GM12878 (cell line): ENCODE measurements around the gene CLNK.
"Not testable (repeated sequence)": the region's sequence is repeated elsewhere in the genome, so short reads cannot be mapped to it uniquely, and the experiment has no call there.

Experiments
- CBX3 ChIP-seq: fragments of 200-600 bp; sonication (generic); IDR thresholded peaks from 2 replicates; pipeline ENCODE4 v1.6.1; 2016; ENCODE audit warnings: low read depth, borderline replicate concordance
- CREB1 ChIP-seq: IDR thresholded peaks from 2 replicates; pipeline ENCODE4 v1.6.1; 2012; ENCODE audit warnings: low read depth, mild to moderate bottlenecking, inconsistent platforms
- CTCF ChIP-seq, 3 experiments: IDR thresholded peaks in 2 of 3; conservative IDR thresholded peaks in 1 of 3; 2 replicates each; pipeline ENCODE4 v1.5.1; 2011; ENCODE audit warnings: low read depth in 3 of 3, low read length in 3 of 3, mild to moderate bottlenecking in 3 of 3, control low read depth in 2 of 3, moderate library complexity in 2 of 3, inconsistent platforms in 1 of 3, mixed read lengths in 1 of 3; ENCODE audit not compliant: control insufficient read depth in 2 of 3, insufficient read depth in 1 of 3; ENCODE audit errors: extremely low read depth in 1 of 3
- E4F1 ChIP-seq: fragments of 450-650 bp; IDR thresholded peaks from 2 replicates; pipeline ENCODE4 v1.6.1; 2018; ENCODE audit warnings: borderline replicate concordance, mild to moderate bottlenecking; ENCODE audit not compliant: partially characterized antibody
- EGR1 ChIP-seq, 2 experiments: IDR thresholded peaks; 1 replicate in 1 of 2; 2 replicates in 1 of 2; pipeline ENCODE4 v1.6.1; 2011 to 2012; ENCODE audit warnings: low read depth in 2 of 2, low read length in 2 of 2, borderline replicate concordance in 1 of 2, mild to moderate bottlenecking in 1 of 2, moderate library complexity in 1 of 2
- FOXK2 ChIP-seq: fragments of 450-650 bp; IDR thresholded peaks from 2 replicates; pipeline ENCODE4 v1.6.1; 2017; ENCODE audit warnings: mild to moderate bottlenecking, moderate library complexity
- HCFC1 ChIP-seq: fragments of 150-350 bp; IDR thresholded peaks from 2 replicates; pipeline ENCODE4 v1.6.1; 2014; ENCODE audit warnings: low read length
- HDAC6 ChIP-seq: fragments of 200-600 bp; sonication (generic); IDR thresholded peaks from one replicate; pipeline ENCODE4 v1.8.0; 2017; ENCODE audit warnings: antibody characterized with exemption; ENCODE audit not compliant: unreplicated experiment
- JUND ChIP-seq: IDR thresholded peaks from 2 replicates; pipeline ENCODE4 v1.6.1; 2012; ENCODE audit warnings: low read depth, mild to moderate bottlenecking, low read length, improper control_type of control experiment, moderate library complexity
- POLR2A ChIP-seq: IDR thresholded peaks from 2 replicates; pipeline ENCODE4 v1.6.1; 2011; ENCODE audit warnings: low read depth, mild to moderate bottlenecking, low read length
- PRDM15 ChIP-seq: fragments of 450-650 bp; formaldehyde crosslinking; IDR thresholded peaks from 2 replicates; pipeline ENCODE4 v1.4.0; 2020; ENCODE audit warnings: mild to moderate bottlenecking, moderate library complexity
- SMARCA5 ChIP-seq: fragments of 450-650 bp; IDR thresholded peaks from 2 replicates; pipeline ENCODE4 v1.6.1; 2017; ENCODE audit warnings: mild to moderate bottlenecking
- TCF12 ChIP-seq: IDR thresholded peaks from 2 replicates; pipeline ENCODE4 v1.6.1; 2011; ENCODE audit warnings: low read depth, mild to moderate bottlenecking, low read length
- ZNF217 ChIP-seq: fragments of 450-650 bp; IDR thresholded peaks from 2 replicates; pipeline ENCODE4 v1.6.1; 2017; ENCODE audit warnings: antibody characterized with exemption, mild to moderate bottlenecking

- not testable (repeated sequence) for TF ChIP-seq CTCF (IDR thresholded peaks at IDR 0.05 in 2 of 3, conservative IDR thresholded peaks at IDR 0.05 in 1 of 3; ENCODE audit: control insufficient read depth in 2 of 3, extremely low read depth in 1 of 3, insufficient read depth in 1 of 3, low read depth in 3 of 3, low read length in 3 of 3); EGR1 (IDR thresholded peaks at IDR 0.05; ENCODE audit: borderline replicate concordance in 1 of 2, low read depth in 2 of 2, low read length in 2 of 2); JUND; SMARCA5; HCFC1; PRDM15; TCF12; CBX3; FOXK2; E4F1; ZNF217; CREB1; POLR2A; HDAC6
Measured at GRCh38 chr4:10614926-10615325, 69.6 kb downstream of the CLNK start.
